ENCODE data around the gene PGM2L1.

DNA sequence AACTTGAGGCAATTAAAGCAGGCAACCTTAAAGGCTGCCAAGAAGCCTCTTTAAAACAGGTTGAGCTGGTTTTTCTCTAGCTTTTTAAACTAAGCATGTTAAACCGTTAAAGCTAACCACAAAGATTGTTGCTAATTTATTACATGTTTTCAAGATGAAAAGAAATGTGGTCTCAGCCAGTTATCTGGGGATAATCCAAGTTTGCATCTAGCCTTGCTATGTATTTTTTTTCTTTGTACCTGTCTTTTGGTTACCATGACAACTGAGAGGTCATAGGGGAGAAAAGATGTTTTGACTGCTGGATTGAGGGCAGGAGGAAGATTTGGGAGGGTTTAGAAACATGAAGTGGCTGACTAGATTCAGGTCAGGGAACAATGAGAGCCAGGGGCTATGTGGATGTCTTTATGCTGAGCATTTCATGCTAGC is 19.2 kb upstream of the PGM2L1 start:
- TF ChIP-seq, protein P1, sequence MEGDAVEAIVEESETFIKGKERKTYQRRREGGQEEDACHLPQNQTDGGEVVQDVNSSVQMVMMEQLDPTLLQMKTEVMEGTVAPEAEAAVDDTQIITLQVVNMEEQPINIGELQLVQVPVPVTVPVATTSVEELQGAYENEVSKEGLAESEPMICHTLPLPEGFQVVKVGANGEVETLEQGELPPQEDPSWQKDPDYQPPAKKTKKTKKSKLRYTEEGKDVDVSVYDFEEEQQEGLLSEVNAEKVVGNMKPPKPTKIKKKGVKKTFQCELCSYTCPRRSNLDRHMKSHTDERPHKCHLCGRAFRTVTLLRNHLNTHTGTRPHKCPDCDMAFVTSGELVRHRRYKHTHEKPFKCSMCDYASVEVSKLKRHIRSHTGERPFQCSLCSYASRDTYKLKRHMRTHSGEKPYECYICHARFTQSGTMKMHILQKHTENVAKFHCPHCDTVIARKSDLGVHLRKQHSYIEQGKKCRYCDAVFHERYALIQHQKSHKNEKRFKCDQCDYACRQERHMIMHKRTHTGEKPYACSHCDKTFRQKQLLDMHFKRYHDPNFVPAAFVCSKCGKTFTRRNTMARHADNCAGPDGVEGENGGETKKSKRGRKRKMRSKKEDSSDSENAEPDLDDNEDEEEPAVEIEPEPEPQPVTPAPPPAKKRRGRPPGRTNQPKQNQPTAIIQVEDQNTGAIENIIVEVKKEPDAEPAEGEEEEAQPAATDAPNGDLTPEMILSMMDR (tag by site-specific recombination; IDR thresholded peaks at IDR 0.05), result no peak
- TF ChIP-seq ZNF544 (tag by site-specific recombination; IDR thresholded peaks at IDR 0.05) (no peak), ZNF670 (tag by site-specific recombination; IDR thresholded peaks at IDR 0.05; ENCODE audit: low read depth) (no peak), ZNF121 (tag by site-specific recombination; IDR thresholded peaks at IDR 0.05) (no peak), ZNF394 (tag by site-specific recombination; IDR thresholded peaks at IDR 0.05; ENCODE audit: borderline replicate concordance) (no peak), ZNF302 (tag by site-specific recombination; IDR thresholded peaks at IDR 0.05; ENCODE audit: low read depth) (no peak), ZNF175 (tag by site-specific recombination; IDR thresholded peaks at IDR 0.05) (no peak), GLI2 (tag by site-specific recombination; IDR thresholded peaks at IDR 0.05; ENCODE audit: borderline replicate concordance, low read depth) (no peak)
- TF ChIP-seq, protein P2, sequence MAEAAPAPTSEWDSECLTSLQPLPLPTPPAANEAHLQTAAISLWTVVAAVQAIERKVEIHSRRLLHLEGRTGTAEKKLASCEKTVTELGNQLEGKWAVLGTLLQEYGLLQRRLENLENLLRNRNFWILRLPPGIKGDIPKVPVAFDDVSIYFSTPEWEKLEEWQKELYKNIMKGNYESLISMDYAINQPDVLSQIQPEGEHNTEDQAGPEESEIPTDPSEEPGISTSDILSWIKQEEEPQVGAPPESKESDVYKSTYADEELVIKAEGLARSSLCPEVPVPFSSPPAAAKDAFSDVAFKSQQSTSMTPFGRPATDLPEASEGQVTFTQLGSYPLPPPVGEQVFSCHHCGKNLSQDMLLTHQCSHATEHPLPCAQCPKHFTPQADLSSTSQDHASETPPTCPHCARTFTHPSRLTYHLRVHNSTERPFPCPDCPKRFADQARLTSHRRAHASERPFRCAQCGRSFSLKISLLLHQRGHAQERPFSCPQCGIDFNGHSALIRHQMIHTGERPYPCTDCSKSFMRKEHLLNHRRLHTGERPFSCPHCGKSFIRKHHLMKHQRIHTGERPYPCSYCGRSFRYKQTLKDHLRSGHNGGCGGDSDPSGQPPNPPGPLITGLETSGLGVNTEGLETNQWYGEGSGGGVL (tag by site-specific recombination; IDR thresholded peaks at IDR 0.05), result no peak
- TF ChIP-seq, protein P3, sequence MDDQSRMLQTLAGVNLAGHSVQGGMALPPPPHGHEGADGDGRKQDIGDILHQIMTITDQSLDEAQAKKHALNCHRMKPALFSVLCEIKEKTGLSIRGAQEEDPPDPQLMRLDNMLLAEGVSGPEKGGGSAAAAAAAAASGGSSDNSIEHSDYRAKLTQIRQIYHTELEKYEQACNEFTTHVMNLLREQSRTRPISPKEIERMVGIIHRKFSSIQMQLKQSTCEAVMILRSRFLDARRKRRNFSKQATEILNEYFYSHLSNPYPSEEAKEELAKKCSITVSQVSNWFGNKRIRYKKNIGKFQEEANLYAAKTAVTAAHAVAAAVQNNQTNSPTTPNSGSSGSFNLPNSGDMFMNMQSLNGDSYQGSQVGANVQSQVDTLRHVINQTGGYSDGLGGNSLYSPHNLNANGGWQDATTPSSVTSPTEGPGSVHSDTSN (CRISPR knock-in tag; IDR thresholded peaks at IDR 0.05), result no peak

All from HEK293 (cell line).